Testis (tissue), 3 donors: ENCODE measurements around the gene AP5S1. TPM values are rescaled to one million over a fixed set of nuclear protein-coding genes. Genes with fewer than 3 reads are reported as not detected.

Experiments
- polyA plus RNA-seq: library from polyadenylated mRNA; stranded (reverse); fragments of 350-450 nt; fragmentation: Illumina TruSeq; extraction: RNeasy Lipid Tissue Mini Kit (QIAGEN cat#74804); gene quantifications from one replicate; pipeline ENCODE4 v1.2.3, GENCODE V29; 2014; ENCODE audit warnings: low read depth, low replicate concordance; ENCODE audit not compliant: insufficient read depth
- total RNA-seq, 2 donors: library from RNA; depleted of rRNA; stranded (reverse); fragments of >200 nt; gene quantifications; one replicate each; pipeline ENCODE4 v1.2.3, GENCODE V29; 2016

AP5S1 gene
- total and polyA plus RNA-seq, 3 donors from 2014 or later: 25.9 to 26.6 (median 26.0) TPM

Other genes with a start within 250 kb of the AP5S1 start
- under 1 TPM; 0.31 to 0.74 TPM for gene GFRA4, start 157.1 kb upstream of the AP5S1 start, total RNA-seq
- 0.51 TPM for gene GFRA4, start 157.1 kb upstream of the AP5S1 start, polyA plus RNA-seq
- 10 to 100 TPM; 35.4 to 61.1 TPM for gene ADAM33, start 138.5 kb upstream of the AP5S1 start, total RNA-seq
- gene ADAM33, start 138.5 kb upstream of the AP5S1 start, polyA plus RNA-seq: 25.5 TPM
- 1 to 10 TPM; 4.3 to 9.4 TPM for gene SIGLEC1, start 107.9 kb upstream of the AP5S1 start, total RNA-seq
- gene SIGLEC1, start 107.9 kb upstream of the AP5S1 start, polyA plus RNA-seq: 6.6 TPM
- gene HSPA12B, start 87.9 kb upstream of the AP5S1 start, total RNA-seq: 10 to 100 TPM; 10.7 to 11.1 TPM
- gene HSPA12B, start 87.9 kb upstream of the AP5S1 start, polyA plus RNA-seq: 8.0 TPM
- gene ADISSP, start 52.8 kb upstream of the AP5S1 start, total RNA-seq: 10 to 100 TPM; 17.6 to 19.7 TPM
- 36.5 TPM for gene ADISSP, start 52.8 kb upstream of the AP5S1 start, polyA plus RNA-seq
- 10 to 100 TPM in 1 of 2 donors, 1 to 10 TPM in 1; 9.8 to 12.1 TPM for gene SPEF1, start 39.1 kb upstream of the AP5S1 start, total RNA-seq
- gene SPEF1, start 39.1 kb upstream of the AP5S1 start, polyA plus RNA-seq: 28.8 TPM
- gene CENPB, start 33.8 kb upstream of the AP5S1 start, total RNA-seq: 10 to 100 TPM; 32.2 to 44.1 TPM
- 24.8 TPM for gene CENPB, start 33.8 kb upstream of the AP5S1 start, polyA plus RNA-seq
- 10 to 100 TPM; 25.4 to 45.6 TPM for gene CDC25B, start 24.2 kb upstream of the AP5S1 start, total RNA-seq
- gene CDC25B, start 24.2 kb upstream of the AP5S1 start, polyA plus RNA-seq: 14.4 TPM
- 10 to 100 TPM; 28.5 to 34.6 TPM for gene MAVS, start 26.3 kb downstream of the AP5S1 start, total RNA-seq
- 14.5 TPM for gene MAVS, start 26.3 kb downstream of the AP5S1 start, polyA plus RNA-seq
- 10 to 100 TPM; 63.4 to 71.2 TPM for gene PANK2, start 68.8 kb downstream of the AP5S1 start, total RNA-seq
- gene PANK2, start 68.8 kb downstream of the AP5S1 start, polyA plus RNA-seq: 57.9 TPM
- 10 to 100 TPM; 13.5 to 14.2 TPM for gene RNF24, start 195.0 kb downstream of the AP5S1 start, total RNA-seq
- 11.0 TPM for gene RNF24, start 195.0 kb downstream of the AP5S1 start, polyA plus RNA-seq